GM19324 (cell line): Measurements from ENCODE around the gene NFIB.

Source experiments
- ATAC-seq: cut with Tn5 transposase; IDR thresholded peaks from one replicate; pipeline ENCODE4 v1.9.1; 2021; ENCODE audit warnings: mild to moderate bottlenecking, moderate library complexity; ENCODE audit not compliant: unreplicated experiment, low FRiP score

NFIB gene

GRCh38 chr9:14281876-14282275 lies 32.1 kb downstream of the NFIB start:
- ATAC-seq: no peak

GRCh38 chr9:14281136-14281795 lies 32.7 kb downstream of the NFIB start:
- peak; percentile 57 for ATAC-seq

GRCh38 chr9:14279671-14280070 lies 34.3 kb downstream of the NFIB start:
- no peak for ATAC-seq

GRCh38 chr9:14278291-14278721 lies 35.6 kb downstream of the NFIB start:
- no peak for ATAC-seq

GRCh38 chr9:14277761-14278160 lies 36.2 kb downstream of the NFIB start:
- no peak for ATAC-seq

GRCh38 chr9:14277244-14277643 lies 36.7 kb downstream of the NFIB start:
- ATAC-seq: no peak

- no peak for ATAC-seq
Observed at GRCh38 chr9:14275331-14275730, 38.6 kb downstream of the NFIB start.

GRCh38 chr9:14273696-14274121 lies 40.2 kb downstream of the NFIB start:
- ATAC-seq: no peak

GRCh38 chr9:14272927-14273528 lies 40.9 kb downstream of the NFIB start:
- ATAC-seq: no peak

- ATAC-seq: no peak
Observed at GRCh38 chr9:14271093-14271673, 42.8 kb downstream of the NFIB start.

GRCh38 chr9:14270358-14271092 lies 43.4 kb downstream of the NFIB start:
- no peak for ATAC-seq

- no peak for ATAC-seq
Observed at GRCh38 chr9:14269916-14270315, 44.0 kb downstream of the NFIB start.

- ATAC-seq: no peak
Observed at GRCh38 chr9:14263707-14264483, 50.0 kb downstream of the NFIB start.

GRCh38 chr9:14262827-14263226 lies 51.1 kb downstream of the NFIB start:
- no peak for ATAC-seq

- ATAC-seq: no peak
Observed at GRCh38 chr9:14261616-14262015, 52.3 kb downstream of the NFIB start.

- ATAC-seq: no peak
Observed at GRCh38 chr9:14260101-14260500, 53.8 kb downstream of the NFIB start.

- no peak for ATAC-seq
Observed at GRCh38 chr9:14258660-14259239, 55.2 kb downstream of the NFIB start.

GRCh38 chr9:14258156-14258555 lies 55.8 kb downstream of the NFIB start:
- ATAC-seq: no peak

- ATAC-seq: no peak
Observed at GRCh38 chr9:14256588-14256987, 57.4 kb downstream of the NFIB start.
